GM19238 (cell line): ENCODE data around the gene ADIG.
A peak's percentile ranks its signal among the peaks of the same experiment; 100 is the strongest.

ENCODE experiments used
- DNase-seq: peaks from one replicate; pipeline ENCODE4 v3.0.0; 2011; ENCODE audit warnings: low spot score; ENCODE audit not compliant: insufficient read length

Gene ADIG

GRCh38 chr20:38601216-38602184 lies 20.5 kb downstream of the ADIG start, which contains the start of gene ARHGAP40:
Gene ARHGAP40 (plus strand): TSS chr20:38601809.
- peak; percentile 43 for DNase-seq

GRCh38 chr20:38602185-38602581 lies 21.2 kb downstream of the ADIG start:
- DNase-seq = no peak

- no peak for DNase-seq
Measured at GRCh38 chr20:38603286-38603685, 22.3 kb downstream of the ADIG start.

- DNase-seq = no peak
Measured at GRCh38 chr20:38604873-38605303, 23.9 kb downstream of the ADIG start.

- no peak for DNase-seq
Measured at GRCh38 chr20:38607351-38607750, 26.4 kb downstream of the ADIG start.

GRCh38 chr20:38608188-38608587 lies 27.2 kb downstream of the ADIG start:
- no peak for DNase-seq

GRCh38 chr20:38609815-38610214 lies 28.8 kb downstream of the ADIG start:
- DNase-seq = no peak

DNA sequence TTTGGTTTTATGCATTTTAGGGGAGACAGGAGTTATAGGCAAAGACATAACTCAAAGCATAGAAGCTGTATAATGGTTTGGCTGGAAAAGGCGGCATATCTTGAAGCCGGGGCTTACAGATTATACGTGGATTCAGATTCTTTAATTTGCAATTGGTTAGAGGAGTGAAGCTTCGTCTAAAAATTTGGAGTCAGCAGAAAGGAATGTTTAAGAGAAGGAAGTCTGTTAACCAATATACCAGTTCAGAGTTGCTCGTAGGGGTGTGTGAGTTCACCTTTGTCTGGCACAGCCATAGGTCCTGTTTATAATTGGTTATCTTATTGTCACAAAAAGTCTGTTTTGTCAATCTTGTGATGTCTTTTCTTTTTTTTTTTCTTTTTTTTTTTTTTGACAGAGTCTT lies 29.5 kb downstream of the ADIG start:
- DNase-seq = no peak

GRCh38 chr20:38612751-38613515 lies 31.9 kb downstream of the ADIG start:
- no peak for DNase-seq

DNA sequence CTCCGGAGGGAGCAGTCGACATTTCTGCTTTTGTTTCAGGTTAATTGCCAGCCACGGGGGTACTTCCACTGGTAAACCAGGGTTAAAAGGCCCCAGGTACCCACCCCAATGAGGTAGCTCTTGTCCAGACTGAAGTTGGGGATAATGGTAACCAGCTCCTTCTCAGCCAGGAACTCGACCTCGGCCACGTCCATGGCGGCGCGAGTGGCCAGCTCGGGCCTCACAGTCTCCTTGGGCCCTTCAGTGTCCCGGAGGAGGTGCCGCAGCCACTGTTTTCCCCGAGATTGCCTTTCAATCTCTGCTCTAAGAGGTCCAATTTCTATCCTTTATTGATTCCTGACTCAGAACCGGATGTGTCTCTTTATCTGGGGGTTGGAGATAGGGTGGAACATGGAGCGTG lies 34.3 kb downstream of the ADIG start:
- DNase-seq = no peak

DNA sequence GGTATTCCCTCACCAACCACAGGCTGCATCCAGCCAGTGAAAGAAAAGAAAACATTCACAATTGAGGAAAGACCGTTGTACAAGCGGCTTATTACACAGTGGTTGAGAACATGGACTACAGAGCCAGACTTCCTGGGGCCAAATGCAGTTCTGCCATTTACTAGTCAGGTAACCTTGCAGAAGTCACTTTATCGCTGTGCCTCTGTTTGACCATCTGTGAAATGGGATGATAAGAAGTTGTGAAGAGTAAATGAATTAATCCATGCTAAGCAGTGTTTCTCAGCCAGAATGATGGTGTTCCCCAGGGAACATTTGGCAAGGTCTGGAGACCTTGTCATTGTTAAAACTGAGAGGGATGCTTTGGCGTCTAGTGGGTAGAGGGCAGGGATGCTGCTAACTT lies 35.5 kb downstream of the ADIG start:
- DNase-seq = no peak

DNA sequence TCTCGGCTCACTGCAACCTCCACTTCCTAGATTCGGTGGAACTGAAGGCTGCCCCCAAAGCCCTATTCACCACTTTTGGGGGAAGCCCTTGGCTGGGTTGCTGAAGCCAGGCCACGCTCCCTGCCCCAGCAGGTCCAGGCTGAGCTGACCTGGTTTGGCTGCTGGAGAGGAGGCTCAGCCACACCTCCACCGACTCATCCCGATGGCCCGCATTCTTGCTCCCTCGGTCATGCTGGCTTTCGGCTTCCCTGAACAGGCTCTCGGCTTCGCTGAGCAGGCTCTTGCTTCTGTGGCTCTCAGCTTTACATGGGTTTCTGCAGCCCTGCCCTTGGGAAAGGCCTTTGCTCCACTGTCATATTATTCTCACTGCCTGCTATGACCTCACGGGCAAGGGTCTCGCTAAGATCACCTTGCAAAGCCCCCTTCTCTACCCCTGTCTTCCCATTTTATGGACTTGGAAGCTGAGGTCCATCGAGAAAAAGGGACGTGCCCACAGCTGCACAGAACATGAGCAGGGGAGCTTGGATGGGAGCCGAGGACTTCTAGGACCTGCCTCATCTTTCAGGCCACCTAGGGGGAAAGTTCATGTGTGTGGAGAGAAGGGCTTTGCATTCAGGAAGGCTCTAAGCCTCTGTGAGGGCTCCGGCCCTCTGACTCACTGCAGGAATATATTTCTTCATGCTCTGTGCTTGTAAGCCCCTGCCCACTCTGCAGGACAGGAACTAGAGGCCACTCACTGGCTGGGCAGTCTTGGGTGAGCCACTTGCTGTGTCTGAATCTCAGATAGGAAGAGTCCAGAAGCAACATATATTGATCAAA lies 36.2 kb downstream of the ADIG start:
- no peak for DNase-seq

DNA sequence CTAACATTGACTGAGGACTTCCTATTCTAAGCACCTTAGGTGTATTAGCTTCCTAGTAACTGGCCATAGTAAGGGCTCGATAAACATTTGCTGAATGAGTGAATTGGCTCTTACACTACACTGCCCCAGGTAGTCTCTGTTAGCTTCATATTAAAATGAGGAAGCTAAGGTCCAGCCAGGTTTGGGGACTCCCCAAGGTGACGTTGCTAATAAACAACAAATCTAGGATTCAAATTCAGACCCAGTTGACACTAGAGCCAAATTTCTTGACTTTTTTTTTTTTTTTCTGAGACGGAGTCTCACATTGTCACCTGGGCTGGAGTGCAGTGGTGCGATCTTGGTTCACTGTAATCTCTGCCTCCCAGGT lies 36.8 kb downstream of the ADIG start:
- no peak for DNase-seq

- no peak for DNase-seq
Measured at GRCh38 chr20:38620441-38620840, 39.4 kb downstream of the ADIG start.

DNA sequence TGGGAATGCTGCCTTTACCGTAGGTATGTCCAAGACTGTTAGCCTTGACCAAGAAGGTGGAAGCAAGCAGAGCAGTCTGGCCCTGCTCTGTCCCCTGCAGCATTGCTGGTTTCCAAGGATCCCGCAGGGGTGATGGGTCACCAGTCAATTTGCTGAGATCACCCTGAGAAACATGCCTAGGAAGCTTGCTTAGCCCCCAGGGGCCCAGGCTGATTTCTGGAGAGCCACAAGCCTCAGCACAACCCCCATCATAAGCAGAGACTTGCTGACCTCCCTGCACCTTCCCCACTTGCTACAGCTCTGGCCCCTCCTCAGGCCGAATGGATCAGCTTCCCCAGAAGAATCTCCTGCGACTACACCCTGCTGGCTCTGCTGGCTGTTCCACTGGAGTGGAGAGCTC lies 42.1 kb downstream of the ADIG start:
- no peak for DNase-seq

DNA sequence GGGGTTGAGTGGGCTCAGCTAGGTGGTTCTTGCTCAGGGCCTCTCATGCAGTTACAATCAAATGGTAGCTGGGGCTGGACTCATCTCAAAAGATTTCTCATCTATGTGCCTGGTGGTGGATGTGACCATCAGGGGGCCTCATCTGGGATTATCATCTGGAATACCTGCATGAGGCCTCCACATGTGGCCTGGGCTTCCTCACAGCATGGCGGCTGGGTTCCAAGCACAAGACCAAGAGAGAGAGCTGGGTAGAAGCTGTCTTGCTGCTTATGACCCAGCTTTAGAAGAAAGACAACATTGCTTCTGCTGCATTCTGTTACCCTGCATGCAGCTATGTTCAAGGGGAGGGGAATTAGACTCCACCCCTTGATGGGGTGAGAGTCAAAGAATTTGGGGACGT lies 43.1 kb downstream of the ADIG start:
- no peak for DNase-seq

DNA sequence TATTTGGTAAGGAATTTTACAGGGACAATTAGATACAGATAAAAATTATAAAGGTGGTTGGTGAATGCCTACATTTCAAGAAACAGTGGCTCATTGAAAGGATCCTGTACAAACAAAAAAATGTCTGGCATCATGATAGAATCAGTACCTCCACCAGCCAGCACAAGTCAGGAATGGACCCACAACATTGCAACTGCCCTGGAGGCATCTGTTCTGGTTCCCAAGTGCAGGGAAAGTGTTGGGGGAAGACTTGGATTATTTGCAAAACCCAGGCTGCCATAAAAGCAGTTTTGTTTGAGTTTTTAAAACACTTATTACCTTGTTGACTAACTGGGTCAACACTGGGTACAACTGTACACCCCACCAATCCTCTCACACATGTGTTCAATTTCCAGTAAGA lies 44.9 kb downstream of the ADIG start:
- DNase-seq = no peak

DNA sequence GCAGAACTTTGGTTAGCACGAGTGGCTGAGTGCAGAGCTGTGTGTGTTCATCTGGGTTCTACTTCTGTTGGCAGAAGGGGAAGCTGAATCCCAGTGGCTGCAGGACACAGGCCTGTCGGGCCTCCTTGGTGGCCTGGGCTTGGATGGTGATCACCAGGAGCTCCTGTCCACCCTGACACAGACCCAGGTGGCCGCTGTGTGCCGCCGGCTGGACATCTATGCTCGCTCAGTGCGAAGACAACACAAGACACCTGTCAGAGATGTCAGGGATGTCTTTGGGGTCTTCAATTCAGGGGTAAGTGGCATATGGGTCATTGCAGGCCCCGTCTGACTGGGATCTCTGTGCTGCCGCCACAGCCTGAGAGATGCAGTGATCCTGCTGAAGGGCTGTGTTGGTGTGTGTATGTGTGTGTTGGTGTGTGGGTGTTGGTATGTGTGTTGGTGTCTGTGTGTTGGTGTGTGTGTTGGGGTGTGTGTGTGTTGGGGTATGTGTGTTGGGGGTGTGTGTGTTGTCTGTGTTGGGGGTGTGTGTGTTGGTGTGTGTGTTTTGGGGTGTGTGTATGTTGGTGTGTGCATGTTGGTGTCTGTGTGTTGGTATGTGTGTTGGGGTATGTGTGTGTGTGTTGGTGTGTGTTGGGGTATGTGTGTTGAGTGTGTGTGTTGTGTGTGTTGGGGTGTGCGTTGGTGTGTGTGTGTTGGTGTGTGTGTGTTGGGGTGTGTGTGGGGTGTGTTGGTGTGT lies 46.1 kb downstream of the ADIG start:
- DNase-seq = no peak

DNA sequence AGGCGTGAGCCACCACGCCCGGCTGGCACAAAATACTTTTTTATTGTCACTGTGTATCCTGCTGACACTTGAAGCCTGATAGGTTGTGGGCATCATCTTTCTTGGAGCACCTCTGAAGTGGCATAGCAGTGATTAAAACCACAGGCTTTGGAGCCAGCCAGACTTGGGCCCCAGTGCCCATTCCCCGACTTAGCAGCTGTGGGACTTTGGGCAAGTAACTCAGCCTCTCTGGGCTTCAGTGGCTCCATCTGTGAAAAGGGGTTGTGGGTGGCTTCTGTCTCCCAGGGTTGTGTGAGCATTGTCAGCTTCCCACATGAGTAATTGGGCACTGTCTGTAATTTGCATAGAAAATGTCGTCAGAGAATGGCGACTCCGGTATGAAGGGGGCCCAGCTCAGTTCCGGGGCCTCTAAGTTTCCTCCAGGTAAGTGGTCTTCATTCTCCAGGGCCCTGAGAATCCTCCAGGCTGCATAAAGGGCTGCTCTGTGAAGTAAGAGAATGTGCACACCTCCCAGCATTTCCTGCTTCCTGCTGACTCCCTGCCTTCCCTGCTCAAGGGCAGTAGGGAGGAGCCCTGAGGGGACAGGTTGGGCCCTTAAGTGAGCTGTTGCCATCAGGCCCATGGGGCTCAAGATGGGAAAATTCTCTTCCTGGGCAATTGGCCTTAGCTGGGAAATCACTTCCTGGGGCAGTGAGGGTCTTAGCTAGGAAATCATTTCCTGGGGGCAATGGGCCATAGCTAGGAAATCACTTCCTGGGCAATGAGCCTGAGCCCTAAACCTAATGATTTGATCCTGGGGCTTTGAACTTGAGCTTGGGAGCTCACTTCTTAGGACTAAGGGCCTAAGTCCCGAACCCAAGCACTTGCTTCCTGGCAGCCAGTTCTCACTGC lies 47.8 kb downstream of the ADIG start:
- DNase-seq = no peak

DNA sequence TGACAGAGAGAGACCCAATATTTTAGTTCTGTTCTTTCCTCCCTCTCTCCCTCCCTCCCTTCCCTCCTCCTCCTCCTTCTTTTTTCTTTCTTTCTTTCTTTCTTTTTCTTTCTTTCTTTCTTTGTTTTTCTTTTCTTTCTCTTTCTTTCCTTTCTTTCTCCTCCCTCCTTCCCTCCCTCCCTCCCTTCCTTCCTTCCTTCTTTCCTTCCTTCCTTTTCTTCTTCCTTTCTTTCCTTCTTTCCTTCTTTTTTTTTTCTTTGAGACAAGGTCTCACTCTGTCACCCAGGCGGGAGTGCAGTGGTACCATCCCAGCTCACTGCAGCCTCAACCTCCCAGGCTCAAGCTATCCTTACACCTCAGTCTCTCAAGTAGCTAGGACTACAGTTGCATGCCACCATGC lies 49.0 kb downstream of the ADIG start:
- DNase-seq = no peak
